T follicular helper cell (primary cell): Measurements from ENCODE around the gene NUCB2.

Experiments used
- DNase-seq: peaks from one replicate; pipeline ENCODE4 v3.0.0-alpha.2; 2020; ENCODE audit warnings: low read depth

NUCB2 gene

GRCh38 chr11:17333799-17334586, 57.5 kb downstream of the NUCB2 start:
- DNase-seq = no peak

DNA sequence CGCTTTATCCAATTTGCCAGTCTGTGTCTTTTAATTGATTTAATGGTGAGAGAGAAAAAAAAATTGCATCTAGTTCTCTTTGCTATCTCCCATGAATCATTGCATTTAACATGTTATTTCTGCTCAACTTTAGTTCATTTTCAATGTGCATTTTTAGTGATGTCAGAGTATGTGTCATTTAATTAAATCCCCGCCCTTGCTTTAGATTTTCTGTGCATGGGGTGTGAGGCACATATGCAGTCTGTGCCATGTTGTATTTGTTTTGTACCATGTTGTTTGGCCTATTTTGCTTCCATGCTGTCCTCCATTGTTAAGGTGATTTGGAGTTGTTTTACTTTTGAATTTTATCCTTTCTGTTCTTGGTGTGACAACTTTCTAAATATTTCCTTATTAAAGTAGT, 66.7 kb downstream of the NUCB2 start:
- DNase-seq = no peak

- DNase-seq = no peak
These were observed 67.4 kb downstream of the NUCB2 start for GRCh38 chr11:17343907-17344306.

- no peak for DNase-seq
These were observed 71.1 kb downstream of the NUCB2 start for GRCh38 chr11:17347676-17348075.

GRCh38 chr11:17350455-17351171, 74.1 kb downstream of the NUCB2 start:
- DNase-seq = no peak

DNA sequence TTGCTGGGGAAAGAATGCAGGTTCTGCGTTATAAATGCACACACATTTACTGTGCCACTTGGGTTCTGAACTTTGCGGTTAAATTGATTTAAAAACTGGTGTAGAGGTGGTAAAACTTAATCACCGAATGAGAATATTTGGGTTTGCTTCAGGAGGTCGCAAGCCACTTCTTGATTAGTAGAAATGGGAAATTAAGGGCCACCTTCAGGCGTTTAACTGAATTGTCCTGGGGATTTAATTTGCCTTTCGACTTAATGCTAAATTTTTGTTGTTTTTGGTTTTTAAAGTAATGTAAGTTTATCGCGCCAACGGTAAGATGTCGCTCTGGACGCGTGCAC, 74.6 kb downstream of the NUCB2 start:
- no peak for DNase-seq

GRCh38 chr11:17351510-17352176, 75.1 kb downstream of the NUCB2 start, which contains the start of gene NCR3LG1:
Gene NCR3LG1 (plus strand): TSS chr11:17351800. CDS start chr11:17351970, 170 bp downstream.
- peak; percentile 59 for DNase-seq

GRCh38 chr11:17352950-17353820, 76.6 kb downstream of the NUCB2 start:
- DNase-seq = peak; percentile 33

- DNase-seq = no peak
These were observed 77.5 kb downstream of the NUCB2 start for GRCh38 chr11:17353821-17354600.

GRCh38 chr11:17354601-17354991, 78.1 kb downstream of the NUCB2 start:
- peak; percentile 38 for DNase-seq

DNA sequence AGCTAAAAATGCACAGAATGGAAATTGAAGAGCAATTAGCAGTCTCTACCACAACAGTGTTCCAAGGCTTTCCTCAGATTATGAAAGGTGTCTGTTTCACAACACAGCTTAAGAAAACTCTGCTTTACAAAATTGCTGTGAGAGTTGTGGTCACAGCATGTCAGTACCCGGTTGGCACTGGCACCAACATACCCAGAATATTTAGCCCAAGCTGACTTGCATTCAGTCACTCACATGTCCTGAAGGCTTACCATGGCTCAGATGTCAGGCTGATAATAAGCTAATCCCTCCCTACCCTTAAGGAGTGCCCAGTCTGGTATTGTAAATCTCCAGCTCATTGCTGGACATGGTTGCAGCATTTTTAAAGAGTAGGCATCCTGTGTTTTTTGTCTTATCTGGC, 90.0 kb downstream of the NUCB2 start:
- no peak for DNase-seq

DNA sequence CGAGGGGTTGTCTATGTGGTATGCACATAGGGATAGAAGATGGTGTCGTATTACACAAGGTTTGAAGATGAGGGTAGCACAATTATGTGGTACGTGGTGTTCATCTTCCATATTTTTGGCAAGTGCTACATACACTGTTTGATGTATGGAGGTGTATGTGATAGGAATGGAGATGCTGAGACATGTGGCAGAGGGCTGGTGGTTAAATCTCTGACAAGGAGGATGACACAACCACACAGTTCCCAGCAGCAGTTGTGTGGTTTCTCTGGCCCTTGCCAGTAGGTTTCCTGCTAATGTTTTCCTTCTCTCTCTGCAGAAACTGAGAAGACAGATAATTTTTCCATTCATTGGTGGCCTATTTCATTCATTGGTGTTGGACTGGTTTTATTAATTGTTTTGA, 92.0 kb downstream of the NUCB2 start:
- DNase-seq = no peak

- DNase-seq = no peak
These were observed 92.6 kb downstream of the NUCB2 start for GRCh38 chr11:17369094-17369493.

DNA sequence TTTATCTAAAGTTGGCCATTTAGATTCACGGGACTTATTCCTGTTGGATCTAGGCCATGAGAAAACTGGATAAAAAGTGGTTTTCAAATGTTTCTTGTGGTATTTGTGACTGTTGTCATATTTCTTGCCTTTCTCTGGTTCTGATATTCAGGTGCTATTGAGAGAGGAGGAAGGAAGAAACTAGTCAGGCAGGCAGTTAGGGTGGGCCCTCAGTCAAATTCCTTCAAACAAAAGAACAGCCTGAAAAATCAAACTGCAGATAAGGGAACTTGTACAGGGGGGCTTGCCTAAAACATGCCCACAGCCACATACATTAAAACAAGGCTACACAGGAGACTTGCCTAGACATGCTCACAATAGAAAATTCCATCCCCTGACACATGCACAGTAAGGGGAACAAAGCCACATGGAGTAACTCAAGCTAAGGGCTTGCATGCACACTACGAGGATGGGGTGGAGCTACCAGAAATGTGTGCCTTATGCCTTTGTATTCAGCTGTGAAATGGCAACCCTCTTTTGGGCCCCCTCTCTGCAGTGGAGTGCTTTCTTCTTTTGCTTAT, 93.2 kb downstream of the NUCB2 start:
- no peak for DNase-seq

GRCh38 chr11:17371614-17372013, 95.1 kb downstream of the NUCB2 start:
- DNase-seq = no peak

DNA sequence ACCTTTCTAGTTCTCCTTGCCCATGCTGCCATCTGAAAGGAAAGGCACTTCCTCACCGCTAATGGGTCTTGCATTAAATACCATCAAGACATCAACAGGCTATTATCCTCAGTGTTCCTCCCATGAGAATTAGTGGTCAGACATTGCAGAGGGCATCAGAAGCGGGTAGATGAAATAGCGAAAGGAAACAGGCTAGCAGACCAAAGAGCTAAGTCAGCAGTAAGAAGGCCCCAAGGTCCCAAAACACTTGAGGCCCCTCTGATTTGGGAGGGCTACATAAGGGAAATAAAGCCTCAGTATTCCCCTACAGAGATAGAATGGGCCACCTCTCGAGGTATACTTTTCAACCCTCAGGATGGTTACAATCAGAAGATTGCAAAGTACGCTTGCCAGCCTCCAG, 99.0 kb downstream of the NUCB2 start:
- no peak for DNase-seq

- DNase-seq = no peak
These were observed 100.0 kb downstream of the NUCB2 start for GRCh38 chr11:17376493-17376892.

- DNase-seq = no peak
These were observed 102.1 kb downstream of the NUCB2 start for GRCh38 chr11:17378655-17379054.

- no peak for DNase-seq
These were observed 103.0 kb downstream of the NUCB2 start for GRCh38 chr11:17379383-17380180.

GRCh38 chr11:17381156-17381555, 104.6 kb downstream of the NUCB2 start:
- no peak for DNase-seq
